Midbrain (tissue), 1 donor: ENCODE data around the gene CSPG5.
A peak's percentile ranks its signal among the peaks of the same experiment; 100 is the strongest.

Experiments
- DNase-seq: peaks from one replicate; lab custom pipeline; 2025; lab: John Stamatoyannopoulos, UW

CSPG5 gene

GRCh38 chr3:47536967-47537366 is 41.7 kb downstream of the CSPG5 start:
- no peak for DNase-seq

- DNase-seq: peak; percentile 64
These were observed 42.3 kb downstream of the CSPG5 start for GRCh38 chr3:47536221-47536891.

- no peak for DNase-seq
These were observed 44.6 kb downstream of the CSPG5 start for GRCh38 chr3:47533996-47534454.

GRCh38 chr3:47533481-47533880 is 45.2 kb downstream of the CSPG5 start:
- no peak for DNase-seq

GRCh38 chr3:47527952-47528725 is 50.5 kb downstream of the CSPG5 start:
- DNase-seq: no peak

GRCh38 chr3:47525617-47526016 is 53.0 kb downstream of the CSPG5 start:
- DNase-seq: no peak

GRCh38 chr3:47523310-47524073 is 55.2 kb downstream of the CSPG5 start:
- DNase-seq: no peak

GRCh38 chr3:47522082-47522987 is 56.3 kb downstream of the CSPG5 start:
- peak; percentile 83 for DNase-seq

GRCh38 chr3:47520756-47521155 is 57.9 kb downstream of the CSPG5 start:
- DNase-seq: no peak

- DNase-seq: no peak
These were observed 60.7 kb downstream of the CSPG5 start for GRCh38 chr3:47517937-47518336.

GRCh38 chr3:47515864-47516319 is 62.8 kb downstream of the CSPG5 start:
- no peak for DNase-seq

- DNase-seq: no peak
These were observed 63.6 kb downstream of the CSPG5 start for GRCh38 chr3:47515100-47515499.

- DNase-seq: peak; percentile 97
These were observed 65.3 kb downstream of the CSPG5 start, which contains the start of gene ELP6 for GRCh38 chr3:47513125-47513929. Gene ELP6, minus strand, starts transcription at chr3:47513712. Its CDS starts 122 bp downstream, at chr3:47513590.

- DNase-seq: peak; percentile 2
These were observed 66.1 kb downstream of the CSPG5 start for GRCh38 chr3:47512416-47513124.
